Measurements from ENCODE around the gene KRT78. TPM values are rescaled to one million over a fixed set of nuclear protein-coding genes. Genes with fewer than 3 reads are reported as not detected.

The KRT78 gene
- polyA plus RNA-seq, 2 of the 4 experiments (the other 2 are of a cell fraction) = 0.09 to 0.12 TPM

- WGBS (ENCODE audit: missing lambda C conversion rate) = 14% methylated on average over 14 of the region's 14 CpGs
- TF ChIP-seq NPAS2 (CRISPR knock-in tag; IDR thresholded peaks at IDR 0.05; ENCODE audit: borderline replicate concordance) (no peak), FOXS1 (CRISPR knock-in tag; IDR thresholded peaks at IDR 0.05) (no peak; the same call in 1 of the 2 replicates), E2F6 (IDR thresholded peaks at IDR 0.05; ENCODE audit: borderline replicate concordance, low read depth) (0 out of 2 replicates have a peak, but pooled peaks have one; percentile 31), SMC3 (IDR thresholded peaks at IDR 0.05) (peak; percentile 95), HOXA7 (CRISPR knock-in tag; IDR thresholded peaks at IDR 0.05) (no peak), HOXB13 (CRISPR knock-in tag; IDR thresholded peaks at IDR 0.05; ENCODE audit: low read depth) (peak; percentile 36; the same call in 1 of the 2 replicates), CHD4 (IDR thresholded peaks at IDR 0.05; ENCODE audit: borderline replicate concordance) (no peak), JUN (IDR thresholded peaks at IDR 0.05) (no peak), CTCF (IDR thresholded peaks at IDR 0.05) (peak; percentile 96), JUNB (IDR thresholded peaks at IDR 0.05) (no peak), RNF2 (IDR thresholded peaks at IDR 0.05; ENCODE audit: borderline replicate concordance, low read depth) (no peak), ZFP36 (IDR thresholded peaks at IDR 0.05; ENCODE audit: borderline replicate concordance, partially characterized antibody) (no peak), HOXB5 (CRISPR knock-in tag; IDR thresholded peaks at IDR 0.05) (peak; percentile 54; the same call in 1 of the 2 replicates), RAD21 (conservative IDR thresholded peaks at IDR 0.05 in 1 of 2, IDR thresholded peaks at IDR 0.05 in 1 of 2) (peak; percentile 98 to 100), NFE2L2 (conservative IDR thresholded peaks at IDR 0.05; ENCODE audit: low read length) (no peak), TP53 (CRISPR knock-in tag; IDR thresholded peaks at IDR 0.05) (no peak), EP300 (IDR thresholded peaks at IDR 0.05) (no peak), GATA3 (IDR thresholded peaks at IDR 0.05; ENCODE audit: borderline replicate concordance) (no peak), HES2 (IDR thresholded peaks at IDR 0.05) (no peak), SREBF2 (IDR thresholded peaks at IDR 0.05) (no peak), RARB (CRISPR knock-in tag; IDR thresholded peaks at IDR 0.05) (no peak), CBX8 (IDR thresholded peaks at IDR 0.05) (no peak)
- TF ChIP-seq, protein P1, sequence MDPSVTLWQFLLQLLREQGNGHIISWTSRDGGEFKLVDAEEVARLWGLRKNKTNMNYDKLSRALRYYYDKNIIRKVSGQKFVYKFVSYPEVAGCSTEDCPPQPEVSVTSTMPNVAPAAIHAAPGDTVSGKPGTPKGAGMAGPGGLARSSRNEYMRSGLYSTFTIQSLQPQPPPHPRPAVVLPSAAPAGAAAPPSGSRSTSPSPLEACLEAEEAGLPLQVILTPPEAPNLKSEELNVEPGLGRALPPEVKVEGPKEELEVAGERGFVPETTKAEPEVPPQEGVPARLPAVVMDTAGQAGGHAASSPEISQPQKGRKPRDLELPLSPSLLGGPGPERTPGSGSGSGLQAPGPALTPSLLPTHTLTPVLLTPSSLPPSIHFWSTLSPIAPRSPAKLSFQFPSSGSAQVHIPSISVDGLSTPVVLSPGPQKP (IDR thresholded peaks at IDR 0.05; ENCODE audit: low read depth, low read length) = no peak
- DNase-seq (ENCODE audit: low read depth in 1 of 2, low spot score in 1 of 2) (peak; percentile 83 to 86), ATAC-seq (peak; percentile 33 to 71), FAIRE-seq (no peak)
- ChIA-PET POLR2A (interaction anchor here (1.0 to 1.3 kb wide), 4 partner anchors 9 to 723 kb away, joined by 3 to 4 read pairs (median 4); no protein-coding TSS in a partner anchor), CTCF (interaction anchor here (0.5 to 25.7 kb wide), 58 partner anchors 8 to 845 kb away, joined by 3 to 1221 read pairs (median 4); partner anchors contain the start of genes KRT73, KRT74, KRT84 and KRT85)
- no peaks in the 10 kb centered on the region for H3K9me3 ChIP-seq
- H3K4me2 ChIP-seq = peak overlapping the region; percentile 72
- H3K4me3 ChIP-seq = no peak overlapping the region
- peak overlapping the region; percentile 94 to 97 for H3K27ac ChIP-seq
- peaks cover 80% of the 10 kb centered on the region for H3K4me1 ChIP-seq
Observed at GRCh38 chr12:52870361-52871290, 21.8 kb upstream of the KRT78 start.

All from A549 (cell line).